Mesenchymal stem cell (in vitro differentiated cells and primary cell): ENCODE measurements around the gene PADI3.

Experiments used
- DNase-seq: peaks from one replicate; pipeline ENCODE4 v3.0.0-alpha.2; 2013
- H2AFZ ChIP-seq: one replicate; pipeline ENCODE4 v1.6.1; 2013; ENCODE audit warnings: low read depth, mild to moderate bottlenecking, control low read depth, inconsistent platforms, low read length, moderate library complexity
- H2AK5ac ChIP-seq: 2 replicates; pipeline ENCODE4 v1.6.1; 2013; ENCODE audit warnings: low read length, moderate library complexity, mild to moderate bottlenecking, inconsistent platforms; ENCODE audit not compliant: severe bottlenecking
- H2BK120ac ChIP-seq: one replicate; pipeline ENCODE4 v1.6.1; 2013; ENCODE audit warnings: low read depth, mild to moderate bottlenecking, inconsistent platforms, low read length, moderate library complexity
- H2BK12ac ChIP-seq, 2 experiments: one replicate each; pipeline ENCODE4 v1.6.1; 2013; ENCODE audit warnings: inconsistent platforms in 2 of 2, low read length in 2 of 2, mild to moderate bottlenecking in 2 of 2, moderate library complexity in 2 of 2, control low read depth in 1 of 2
- H2BK15ac ChIP-seq: one replicate; pipeline ENCODE4 v1.6.1; 2013; ENCODE audit warnings: mild to moderate bottlenecking, low read depth, inconsistent platforms; ENCODE audit not compliant: poor library complexity, severe bottlenecking
- H2BK5ac ChIP-seq: 2 replicates; pipeline ENCODE4 v1.6.1; 2013; ENCODE audit warnings: low read depth, mild to moderate bottlenecking, low read length, control low read depth, inconsistent platforms; ENCODE audit not compliant: poor library complexity, severe bottlenecking
- H3K14ac ChIP-seq, 2 experiments: one replicate each; pipeline ENCODE4 v1.6.1; 2013; ENCODE audit warnings: inconsistent platforms in 2 of 2, low read length in 2 of 2, control low read depth in 1 of 2, mild to moderate bottlenecking in 1 of 2, moderate library complexity in 1 of 2
- H3K18ac ChIP-seq, 2 experiments: one replicate each; pipeline ENCODE4 v1.6.1; 2013; ENCODE audit warnings: inconsistent platforms in 2 of 2, low read length in 2 of 2, control low read depth in 1 of 2, low read depth in 1 of 2, mild to moderate bottlenecking in 1 of 2
- H3K23ac ChIP-seq, 2 experiments: one replicate each; pipeline ENCODE4 v1.6.1; 2013; ENCODE audit warnings: inconsistent platforms in 2 of 2, low read length in 2 of 2, mild to moderate bottlenecking in 2 of 2, moderate library complexity in 2 of 2, control low read depth in 1 of 2
- H3K27ac ChIP-seq: 2 replicates; pipeline ENCODE4 v1.5.1; 2013; ENCODE audit warnings: mild to moderate bottlenecking, moderate library complexity, low read length, control low read depth, inconsistent platforms; ENCODE audit not compliant: poor library complexity, severe bottlenecking
- H3K27me3 ChIP-seq, 2 experiments: 2 replicates each; pipeline versions ENCODE4 v1.6.1 to v1.7.0; 2013; ENCODE audit warnings: low read length in 2 of 2, mild to moderate bottlenecking in 2 of 2, moderate library complexity in 2 of 2, control low read depth in 1 of 2, inconsistent platforms in 1 of 2; ENCODE audit not compliant: control insufficient read depth in 1 of 2, insufficient read depth in 1 of 2
- H3K36me3 ChIP-seq, 2 experiments: 2 replicates each; pipeline versions ENCODE4 v1.6.1 to v1.7.0; 2013; ENCODE audit warnings: low read length in 2 of 2, control low read depth in 1 of 2, inconsistent platforms in 1 of 2, low read depth in 1 of 2, mild to moderate bottlenecking in 1 of 2; ENCODE audit not compliant: insufficient read depth in 2 of 2, control insufficient read depth in 1 of 2
- H3K4ac ChIP-seq, 2 experiments: one replicate each; pipeline ENCODE4 v1.6.1; 2013; ENCODE audit warnings: inconsistent platforms in 2 of 2, low read length in 2 of 2, mild to moderate bottlenecking in 2 of 2, moderate library complexity in 2 of 2, control low read depth in 1 of 2, low read depth in 1 of 2
- H3K4me1 ChIP-seq: 2 replicates; pipeline ENCODE4 v1.6.1; 2013; ENCODE audit warnings: low read depth, low read length, control low read depth; ENCODE audit not compliant: control insufficient read depth, insufficient read depth
- H3K4me2 ChIP-seq: 2 replicates; pipeline ENCODE4 v1.6.1; 2013; ENCODE audit warnings: low read length, mild to moderate bottlenecking, inconsistent platforms; ENCODE audit not compliant: poor library complexity, severe bottlenecking
- H3K4me3 ChIP-seq, 2 experiments: 2 replicates each; pipeline versions ENCODE4 v1.5.1 to v1.7.0; 2013; ENCODE audit warnings: low read length in 2 of 2, mild to moderate bottlenecking in 2 of 2, control low read depth in 1 of 2, low read depth in 1 of 2; ENCODE audit not compliant: insufficient read depth in 1 of 2
- H3K79me1 ChIP-seq: replicated peaks from 2 replicates; pipeline ENCODE4 v1.6.1; 2013; ENCODE audit warnings: mild to moderate bottlenecking, control low read depth, low read length, inconsistent platforms; ENCODE audit not compliant: poor library complexity, severe bottlenecking
- H3K9ac ChIP-seq: 2 replicates; pipeline ENCODE4 v1.7.0; 2013; ENCODE audit warnings: mild to moderate bottlenecking, low read length, moderate library complexity
- H3K9me3 ChIP-seq: 2 replicates; pipeline ENCODE4 v1.7.0; 2013; ENCODE audit warnings: mild to moderate bottlenecking, low read length; ENCODE audit not compliant: control insufficient read depth
- H4K8ac ChIP-seq: one replicate; pipeline ENCODE4 v1.6.1; 2013; ENCODE audit warnings: inconsistent platforms, mild to moderate bottlenecking, low read length, moderate library complexity
- H4K91ac ChIP-seq: one replicate; pipeline ENCODE4 v1.6.1; 2013; ENCODE audit warnings: mild to moderate bottlenecking, low read length, inconsistent platforms
- WGBS: methylation state at CpG from one replicate; pipeline ENCODE4 v1.1.7; 2013; ENCODE audit warnings: mixed read lengths; 5-methylcytosine and 5-hydroxymethylcytosine counted together

PADI3 gene

DNA sequence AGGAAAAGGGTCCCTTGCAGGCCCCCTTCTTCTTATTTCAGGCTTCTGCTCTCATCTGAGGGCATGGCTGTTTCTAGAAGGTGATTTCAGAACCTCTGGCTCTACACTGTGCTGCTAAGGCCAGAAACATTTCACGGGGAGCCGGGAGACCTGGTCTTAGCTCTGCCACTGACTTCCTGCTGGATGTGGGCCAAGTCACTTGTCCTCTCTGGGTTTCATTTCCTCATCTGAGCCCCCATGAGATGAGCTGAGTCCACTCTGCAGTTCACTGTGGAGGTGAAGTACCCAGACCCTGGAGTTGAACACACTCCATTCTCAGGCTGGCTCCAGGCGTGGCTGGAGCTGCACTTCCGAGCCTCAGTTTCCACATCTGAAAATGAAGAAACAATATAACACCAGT lies 41.9 kb upstream of the PADI3 start:
- no peak overlapping the region for H3K4ac ChIP-seq
- H3K4me1 ChIP-seq = peaks cover 44% of the 10 kb centered on the region
- H4K91ac ChIP-seq = no peak overlapping the region
- no peak overlapping the region for H3K4me2 ChIP-seq
- peak overlapping the region; percentile 63 for H2AK5ac ChIP-seq
- no peak overlapping the region for H2BK120ac ChIP-seq
- peaks cover 0 to 77% of the 10 kb centered on the region in 2 experiments for H3K27me3 ChIP-seq
- H3K23ac ChIP-seq = no peak overlapping the region
- 38% methylated on average over 3 of the region's 4 CpGs for WGBS
- H3K4me3 ChIP-seq = no peak overlapping the region
- peak overlapping the region in 1 of 2 experiments; percentile 58 for H2BK12ac ChIP-seq
- DNase-seq = peak; percentile 25
- no peak overlapping the region for H2BK15ac ChIP-seq
- no peak overlapping the region for H2BK5ac ChIP-seq
- no peaks in the 10 kb centered on the region for H3K9me3 ChIP-seq
- H3K14ac ChIP-seq = no peak overlapping the region
- no peak overlapping the region for H3K9ac ChIP-seq
- H4K8ac ChIP-seq = no peak overlapping the region
- H2AFZ ChIP-seq = no peak overlapping the region
- H3K27ac ChIP-seq = no peak overlapping the region
- peak overlapping the region in 1 of 2 experiments; percentile 3 for H3K18ac ChIP-seq
- no peaks in the 10 kb centered on the region for H3K36me3 ChIP-seq
- no peaks in the 10 kb centered on the region for H3K79me1 ChIP-seq

- peak overlapping the region; percentile 63 for H2AK5ac ChIP-seq
- H3K27me3 ChIP-seq = peaks cover 0 to 79% of the 10 kb centered on the region in 2 experiments
- H3K4me1 ChIP-seq = peaks cover 47% of the 10 kb centered on the region
- H3K79me1 ChIP-seq = no peaks in the 10 kb centered on the region
- H3K14ac ChIP-seq = no peak overlapping the region
- no peak overlapping the region for H3K9ac ChIP-seq
- H3K4me2 ChIP-seq = no peak overlapping the region
- H4K91ac ChIP-seq = no peak overlapping the region
- H4K8ac ChIP-seq = no peak overlapping the region
- no peak overlapping the region for H3K23ac ChIP-seq
- H3K27ac ChIP-seq = peak overlapping the region; percentile 17
- H2BK12ac ChIP-seq = peak overlapping the region; percentile 15 to 77
- 79% methylated on average over 5 of the region's 5 CpGs for WGBS
- no peak overlapping the region for H2BK15ac ChIP-seq
- no peak overlapping the region for H3K4me3 ChIP-seq
- DNase-seq = no peak
- no peaks in the 10 kb centered on the region for H3K36me3 ChIP-seq
- H2AFZ ChIP-seq = no peak overlapping the region
- H3K18ac ChIP-seq = peak overlapping the region; percentile 3 to 40
- H3K4ac ChIP-seq = peak overlapping the region in 1 of 2 experiments; percentile 58
- no peaks in the 10 kb centered on the region for H3K9me3 ChIP-seq
- no peak overlapping the region for H2BK120ac ChIP-seq
- no peak overlapping the region for H2BK5ac ChIP-seq
These were observed 41.4 kb upstream of the PADI3 start for GRCh38 chr1:17207540-17207939.

DNA sequence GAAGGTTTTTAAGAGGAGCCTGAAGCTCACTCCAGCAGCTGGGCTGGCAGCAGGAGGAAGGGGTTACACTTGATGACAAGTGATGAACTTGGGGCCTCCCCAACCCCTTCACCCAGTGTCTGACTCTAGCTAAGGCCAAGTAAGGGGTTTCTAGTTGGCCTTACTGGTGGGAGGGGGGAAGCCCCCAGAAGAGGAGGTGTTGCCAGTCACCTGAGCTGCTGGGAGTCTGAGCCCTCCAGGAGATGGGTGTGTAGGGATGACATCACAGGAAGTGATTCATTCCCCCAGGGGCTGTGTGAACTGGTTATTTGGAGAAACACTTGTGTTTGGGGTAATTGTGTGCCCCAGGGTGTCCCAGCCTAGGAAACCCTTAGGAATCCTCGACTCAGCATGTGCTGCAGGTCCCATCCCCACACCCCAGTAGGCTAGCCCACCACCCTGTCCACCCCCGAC lies 40.9 kb upstream of the PADI3 start:
- H2BK12ac ChIP-seq = peak overlapping the region; percentile 15 to 91
- 31% methylated on average over 2 of the region's 2 CpGs for WGBS
- no peaks in the 10 kb centered on the region for H3K9me3 ChIP-seq
- peak overlapping the region; percentile 63 for H2AK5ac ChIP-seq
- peak overlapping the region; percentile 17 for H3K27ac ChIP-seq
- H3K14ac ChIP-seq = peak overlapping the region in 1 of 2 experiments; percentile 11
- peak; percentile 75 for DNase-seq
- H3K4me1 ChIP-seq = peaks cover 49% of the 10 kb centered on the region
- no peak overlapping the region for H2BK5ac ChIP-seq
- H4K91ac ChIP-seq = peak overlapping the region; percentile 5
- H4K8ac ChIP-seq = no peak overlapping the region
- H3K27me3 ChIP-seq = peaks cover 0 to 79% of the 10 kb centered on the region in 2 experiments
- no peaks in the 10 kb centered on the region for H3K79me1 ChIP-seq
- no peak overlapping the region for H3K4me2 ChIP-seq
- H2BK120ac ChIP-seq = no peak overlapping the region
- H3K4me3 ChIP-seq = no peak overlapping the region
- peak overlapping the region; percentile 50 for H2BK15ac ChIP-seq
- no peak overlapping the region for H3K23ac ChIP-seq
- peak overlapping the region; percentile 40 to 89 for H3K18ac ChIP-seq
- no peak overlapping the region for H2AFZ ChIP-seq
- no peaks in the 10 kb centered on the region for H3K36me3 ChIP-seq
- H3K9ac ChIP-seq = no peak overlapping the region
- peak overlapping the region; percentile 49 to 58 for H3K4ac ChIP-seq

DNA sequence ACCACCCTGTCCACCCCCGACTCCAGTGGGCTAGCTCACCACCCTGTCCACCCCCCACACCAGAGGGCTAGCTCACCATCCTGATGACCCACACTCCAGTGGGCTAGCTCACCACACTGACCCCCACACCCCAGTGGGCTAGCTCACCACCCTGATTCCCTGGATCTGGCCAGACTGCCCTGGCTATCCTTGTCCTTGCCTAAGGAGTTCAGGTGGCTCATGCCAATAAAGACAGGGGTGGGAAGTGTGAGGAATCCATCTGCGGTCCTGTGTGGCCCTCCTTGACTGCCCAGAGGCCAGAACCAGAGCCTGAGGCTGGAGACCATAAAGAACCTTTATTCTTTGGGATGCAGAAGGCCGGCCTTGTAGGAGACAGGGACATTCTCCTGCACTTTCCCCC lies 40.4 kb upstream of the PADI3 start:
- peak overlapping the region in 1 of 2 experiments; percentile 89 for H3K18ac ChIP-seq
- H3K9me3 ChIP-seq = no peaks in the 10 kb centered on the region
- no peaks in the 10 kb centered on the region for H3K79me1 ChIP-seq
- peak overlapping the region; percentile 63 for H2AK5ac ChIP-seq
- peak overlapping the region; percentile 5 for H4K91ac ChIP-seq
- no peak overlapping the region for H4K8ac ChIP-seq
- no peak overlapping the region for H3K14ac ChIP-seq
- H2BK15ac ChIP-seq = peak overlapping the region; percentile 50
- H3K27me3 ChIP-seq = peaks cover 0 to 79% of the 10 kb centered on the region in 2 experiments
- H2BK12ac ChIP-seq = peak overlapping the region; percentile 14 to 91
- no peak overlapping the region for H3K9ac ChIP-seq
- H3K4me2 ChIP-seq = no peak overlapping the region
- H2BK5ac ChIP-seq = peak overlapping the region; percentile 15
- peak overlapping the region; percentile 46 for H3K27ac ChIP-seq
- no peak for DNase-seq
- WGBS = 90% methylated on average over 3 of the region's 3 CpGs
- H3K4me3 ChIP-seq = no peak overlapping the region
- no peak overlapping the region for H2AFZ ChIP-seq
- no peak overlapping the region for H2BK120ac ChIP-seq
- H3K4ac ChIP-seq = peak overlapping the region in 1 of 2 experiments; percentile 39
- no peaks in the 10 kb centered on the region for H3K36me3 ChIP-seq
- peaks cover 52% of the 10 kb centered on the region for H3K4me1 ChIP-seq
- no peak overlapping the region for H3K23ac ChIP-seq
